Measurements from ENCODE around the gene KIAA1671.

- TF ChIP-seq CTCF (IDR thresholded peaks at IDR 0.05) = no peak
- no peak for TF ChIP-seq EP300 (IDR thresholded peaks at IDR 0.05)
Measured at GRCh38 chr22:25012741-25013143, 60.2 kb downstream of the KIAA1671 start.

All from gastroesophageal sphincter (tissue), 3 donors.